BE2C (cell line): Measurements from ENCODE around the gene KPNA6.

Experiments
- DNase-seq: peaks from one replicate; pipeline ENCODE4 v3.0.0-alpha.2; 2020
- H3K27me3 ChIP-seq: fragments of 250-450 bp; sonication (Bioruptor Pico); 2 replicates; pipeline ENCODE4 v1.5.1; 2020; ENCODE audit warnings: mild to moderate bottlenecking
- H3K36me3 ChIP-seq: fragments of 250-450 bp; sonication (Bioruptor Pico); 2 replicates; pipeline ENCODE4 v1.5.1; 2020; ENCODE audit warnings: mild to moderate bottlenecking
- H3K4me1 ChIP-seq: fragments of 250-450 bp; sonication (Bioruptor Pico); 2 replicates; pipeline ENCODE4 v1.5.1; 2020
- H3K4me3 ChIP-seq: 2 replicates; pipeline ENCODE4 v1.5.1; 2011; ENCODE audit warnings: low read depth, low read length
- H3K9me3 ChIP-seq: fragments of 250-450 bp; sonication (Bioruptor Pico); 2 replicates; pipeline ENCODE4 v1.5.1; 2020
- CTCF ChIP-seq: IDR thresholded peaks from 2 replicates; pipeline ENCODE4 v1.5.1; 2012; ENCODE audit warnings: mild to moderate bottlenecking, low read depth, low read length

KPNA6 gene

DNA sequence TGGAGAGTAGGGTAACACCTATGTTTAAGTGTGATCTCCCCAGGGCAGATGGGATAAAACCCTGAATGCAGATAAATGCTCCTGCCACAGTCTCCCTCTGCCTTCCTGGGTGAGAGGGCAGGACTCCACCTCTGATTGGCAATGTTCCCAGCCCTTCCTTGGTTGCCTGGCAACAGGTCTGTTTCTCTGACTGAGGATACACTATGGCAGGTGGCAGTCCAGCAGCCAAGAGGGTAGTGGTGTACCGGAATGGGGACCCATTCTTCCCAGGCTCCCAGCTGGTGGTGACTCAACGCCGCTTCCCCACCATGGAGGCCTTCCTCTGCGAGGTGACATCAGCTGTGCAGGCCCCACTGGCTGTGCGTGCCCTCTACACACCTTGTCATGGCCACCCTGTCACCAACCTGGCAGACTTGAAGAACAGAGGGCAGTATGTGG is 101.1 kb downstream of the KPNA6 start, which contains the start of gene DCDC2B:
TSS of gene DCDC2B (plus strand) at position 199 of the 438 bp plus-strand sequence. CDS start at position 204, 5 bp downstream.
- no peak for TF ChIP-seq CTCF
- Histone ChIP-seq H3K36me3 (no peaks in the 10 kb centered on the region), H3K27me3 (no peaks in the 10 kb centered on the region), H3K9me3 (no peaks in the 10 kb centered on the region), H3K4me1 (0 out of 2 replicates have a peak, but pooled peaks cover 6% of the 10 kb centered on the region), H3K4me3 (no peak within 1 kb of the TSS)
- DNase-seq: peak; percentile 73

DNA sequence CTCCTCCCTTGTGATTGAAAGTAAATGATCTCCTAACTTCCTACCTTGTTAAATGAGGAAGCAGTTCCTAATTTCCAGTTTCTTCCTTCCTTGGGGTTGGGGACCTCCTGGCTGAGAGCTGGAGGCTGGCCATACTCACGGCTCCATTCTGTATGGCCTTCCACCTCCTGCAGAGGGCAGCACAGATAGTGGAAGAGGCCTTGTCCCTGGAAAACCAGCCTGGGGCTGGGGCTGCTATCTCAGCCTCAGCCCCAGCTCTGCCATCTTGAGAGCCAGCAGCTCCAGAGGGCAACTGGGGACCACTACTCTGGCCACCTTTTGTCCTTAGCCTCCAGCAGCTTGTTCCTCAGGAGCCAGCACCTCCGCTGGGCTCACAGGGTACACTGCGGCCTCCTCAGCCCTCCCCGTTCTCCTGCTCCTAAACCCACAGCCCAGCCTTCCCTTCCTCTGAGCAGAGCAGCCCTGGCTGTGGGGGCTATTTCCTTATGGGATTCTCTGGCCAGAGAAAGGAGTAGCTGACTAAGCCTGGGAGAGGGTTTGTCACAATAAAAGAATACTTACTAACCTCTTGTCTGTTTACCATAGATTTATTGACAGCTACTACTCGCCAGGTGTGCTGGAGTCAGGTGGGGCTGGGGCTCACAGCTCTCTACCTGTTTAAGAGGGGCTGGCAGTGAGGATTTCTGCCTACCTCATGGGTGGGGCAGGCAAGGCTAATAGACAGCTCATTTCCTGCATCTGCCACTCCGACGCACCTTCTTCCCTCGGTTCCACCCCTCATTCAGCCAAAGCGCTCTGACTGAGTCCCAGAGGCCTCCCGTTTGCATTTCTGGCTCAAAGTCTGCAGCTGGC is 108.0 kb downstream of the KPNA6 start:
- H3K4me1 ChIP-seq: no peaks in the 10 kb centered on the region
- H3K27me3 ChIP-seq: no peaks in the 10 kb centered on the region
- DNase-seq: peak; percentile 69
- H3K36me3 ChIP-seq: no peaks in the 10 kb centered on the region
- H3K9me3 ChIP-seq: no peaks in the 10 kb centered on the region
- peak; percentile 72 for TF ChIP-seq CTCF
- no peak overlapping the region for H3K4me3 ChIP-seq

GRCh38 chr1:32216566-32216965 is 108.7 kb downstream of the KPNA6 start:
- no peak for DNase-seq
- H3K9me3 ChIP-seq: no peaks in the 10 kb centered on the region
- H3K4me1 ChIP-seq: no peaks in the 10 kb centered on the region
- H3K27me3 ChIP-seq: no peaks in the 10 kb centered on the region
- H3K36me3 ChIP-seq: no peaks in the 10 kb centered on the region
- no peak for TF ChIP-seq CTCF
- no peak overlapping the region for H3K4me3 ChIP-seq

DNA sequence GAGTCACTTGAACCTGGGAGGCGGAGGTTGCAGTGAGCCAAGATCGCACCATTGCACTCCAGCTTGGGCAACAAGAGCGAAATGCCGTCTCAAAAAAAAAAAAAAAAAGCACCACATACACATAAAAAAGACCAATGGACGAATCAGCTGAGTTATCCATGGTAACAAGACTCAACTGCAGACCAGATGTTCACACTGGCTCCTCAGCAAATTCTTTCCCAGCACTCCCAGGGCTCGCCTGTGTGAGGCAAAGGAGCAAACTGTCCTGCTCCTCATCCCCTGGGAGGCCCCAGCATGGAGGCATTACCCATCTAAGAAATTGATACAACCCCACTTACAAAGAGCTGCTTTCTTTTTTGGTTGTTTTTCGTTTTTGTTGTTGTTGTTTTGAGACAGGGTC is 111.2 kb downstream of the KPNA6 start:
- DNase-seq: no peak
- Histone ChIP-seq H3K4me1 (no peaks in the 10 kb centered on the region), H3K27me3 (no peaks in the 10 kb centered on the region), H3K36me3 (peaks cover under 1% of the 10 kb centered on the region; the same call in 1 of the 2 replicates), H3K4me3 (no peak overlapping the region), H3K9me3 (no peaks in the 10 kb centered on the region)
- no peak for TF ChIP-seq CTCF

- Histone ChIP-seq H3K36me3 (peaks cover 10% of the 10 kb centered on the region), H3K27me3 (no peaks in the 10 kb centered on the region), H3K4me3 (peak overlapping the region; percentile 88), H3K9me3 (no peaks in the 10 kb centered on the region), H3K4me1 (no peaks in the 10 kb centered on the region)
- DNase-seq: no peak
- no peak for TF ChIP-seq CTCF
Measured at GRCh38 chr1:32220746-32221580, 113.1 kb downstream of the KPNA6 start.
